GM23248 (cell line): ENCODE data around the gene FOXK1.

ENCODE experiments used
- EZH2 ChIP-seq: fragments of 200-600 bp; sonication (generic); IDR thresholded peaks from 2 replicates; pipeline ENCODE4 v1.6.1; 2018; ENCODE audit warnings: antibody characterized with exemption, mild to moderate bottlenecking; ENCODE audit not compliant: insufficient read depth, poor library complexity, severe bottlenecking
- EZH2phosphoT487 ChIP-seq: fragments of 200-600 bp; sonication (generic); IDR thresholded peaks from 2 replicates; pipeline ENCODE4 v1.6.1; 2018; ENCODE audit warnings: antibody characterized with exemption, moderate library complexity, mild to moderate bottlenecking, low read depth; ENCODE audit not compliant: insufficient read depth

GRCh38 chr7:4798706-4799235, 116.7 kb downstream of the FOXK1 start:
- TF ChIP-seq EZH2 (no peak), EZH2phosphoT487 (no peak)
